Cardiac muscle cell (in vitro differentiated cells and primary cell): ENCODE results near the gene SLC22A15. TPM values are rescaled to one million over a fixed set of nuclear protein-coding genes. Genes with fewer than 3 reads are reported as not detected.

Source experiments
- DNase-seq, 2 donors: peaks; one replicate each; pipeline versions ENCODE4 v3.0.0 to v3.0.0-alpha.2; 2010 to 2017; ENCODE audit warnings: low read depth in 1 of 2, low spot score in 1 of 2
- H3K27ac ChIP-seq: fragments of 200-600 bp; sonication (generic); 2 replicates; pipeline ENCODE4 v1.5.1; 2016
- H3K27me3 ChIP-seq: fragments of 200-600 bp; sonication (generic); 2 replicates; pipeline ENCODE4 v1.6.0; 2016; ENCODE audit warnings: control low read depth
- H3K36me3 ChIP-seq: fragments of 200-600 bp; sonication (generic); 2 replicates; pipeline ENCODE4 v1.5.1; 2016; ENCODE audit warnings: control low read depth
- H3K4me1 ChIP-seq: fragments of 200-600 bp; sonication (generic); 2 replicates; pipeline ENCODE4 v1.8.1; 2017; ENCODE audit warnings: low read depth, mild to moderate bottlenecking, mixed run types
- H3K4me3 ChIP-seq: fragments of 200-600 bp; sonication (generic); 2 replicates; pipeline ENCODE4 v1.5.1; 2016; ENCODE audit warnings: mild to moderate bottlenecking
- H3K9me3 ChIP-seq: fragments of 200-600 bp; sonication (generic); 2 replicates; pipeline ENCODE4 v1.5.1; 2017; ENCODE audit warnings: low read depth, mild to moderate bottlenecking, control low read depth
- polyA plus RNA-seq: library from polyadenylated mRNA; unstranded; fragments of >200 nt; fragmentation: Nextera tagmentation; extraction: Ambion mirVana; gene quantifications from 2 replicates; pipeline ENCODE4 v1.2.1, GENCODE V29; 2016
- total RNA-seq: library from RNA; depleted of rRNA; stranded (reverse); fragments of >200 nt; gene quantifications from 2 replicates; pipeline ENCODE4 v1.2.3, GENCODE V29; 2016
- TF ChIP-seq, protein P1 (sequence below): IDR thresholded peaks from 2 replicates; pipeline ENCODE4 v1.5.1; 2012; ENCODE audit warnings: low read depth, mild to moderate bottlenecking, low read length

The SLC22A15 gene
- total and polyA plus RNA-seq, 2 experiments from 2014 or later, result 2.4 to 2.7 TPM

DNA sequence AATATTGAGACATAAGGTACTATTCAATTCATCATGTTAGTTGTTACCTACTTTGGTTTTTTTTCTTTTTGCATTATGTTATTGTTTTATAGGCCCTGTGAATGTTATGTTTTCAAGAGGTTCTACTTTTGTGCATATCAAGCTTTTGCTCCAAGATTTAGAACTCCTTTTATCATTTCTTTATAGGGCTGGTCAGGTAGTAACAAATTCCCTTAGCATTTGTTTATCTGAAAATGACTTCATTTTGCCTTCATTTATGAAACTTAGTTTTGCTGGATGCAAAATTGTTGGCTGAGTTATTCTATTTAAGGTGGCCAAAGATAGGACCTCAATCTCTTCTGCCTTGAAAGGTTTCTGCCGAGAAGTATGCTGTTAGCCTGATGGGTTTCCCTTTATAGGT is 113.6 kb downstream of the SLC22A15 start:
- Histone ChIP-seq H3K4me1 (no peaks in the 10 kb centered on the region), H3K9me3 (no peaks in the 10 kb centered on the region), H3K27me3 (no peaks in the 10 kb centered on the region), H3K36me3 (no peaks in the 10 kb centered on the region), H3K27ac (no peak overlapping the region), H3K4me3 (no peak overlapping the region)
- TF ChIP-seq, protein P1, sequence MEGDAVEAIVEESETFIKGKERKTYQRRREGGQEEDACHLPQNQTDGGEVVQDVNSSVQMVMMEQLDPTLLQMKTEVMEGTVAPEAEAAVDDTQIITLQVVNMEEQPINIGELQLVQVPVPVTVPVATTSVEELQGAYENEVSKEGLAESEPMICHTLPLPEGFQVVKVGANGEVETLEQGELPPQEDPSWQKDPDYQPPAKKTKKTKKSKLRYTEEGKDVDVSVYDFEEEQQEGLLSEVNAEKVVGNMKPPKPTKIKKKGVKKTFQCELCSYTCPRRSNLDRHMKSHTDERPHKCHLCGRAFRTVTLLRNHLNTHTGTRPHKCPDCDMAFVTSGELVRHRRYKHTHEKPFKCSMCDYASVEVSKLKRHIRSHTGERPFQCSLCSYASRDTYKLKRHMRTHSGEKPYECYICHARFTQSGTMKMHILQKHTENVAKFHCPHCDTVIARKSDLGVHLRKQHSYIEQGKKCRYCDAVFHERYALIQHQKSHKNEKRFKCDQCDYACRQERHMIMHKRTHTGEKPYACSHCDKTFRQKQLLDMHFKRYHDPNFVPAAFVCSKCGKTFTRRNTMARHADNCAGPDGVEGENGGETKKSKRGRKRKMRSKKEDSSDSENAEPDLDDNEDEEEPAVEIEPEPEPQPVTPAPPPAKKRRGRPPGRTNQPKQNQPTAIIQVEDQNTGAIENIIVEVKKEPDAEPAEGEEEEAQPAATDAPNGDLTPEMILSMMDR, result no peak
- DNase-seq, result no peak

DNA sequence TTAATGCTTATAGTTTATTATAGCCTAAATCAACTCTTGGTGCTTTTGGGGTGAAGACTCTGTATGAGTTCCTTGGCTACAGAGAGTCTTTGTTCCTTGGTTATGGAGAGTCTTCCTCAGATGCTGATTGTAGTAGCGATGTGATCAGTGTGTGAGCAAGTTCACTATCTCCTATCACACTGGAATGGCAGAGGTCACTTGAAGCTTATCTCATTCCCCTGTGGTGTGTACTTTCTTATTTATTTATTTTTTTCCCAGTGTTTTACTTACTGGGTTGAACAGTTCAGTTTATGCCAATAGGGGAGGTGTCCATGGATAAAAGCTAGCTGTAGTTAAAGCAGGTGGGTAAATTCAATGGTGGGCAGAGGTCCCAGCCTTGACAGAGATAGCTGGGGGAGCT is 114.8 kb downstream of the SLC22A15 start:
- TF ChIP-seq, protein P1, result no peak
- H3K4me1 ChIP-seq, result no peaks in the 10 kb centered on the region
- no peaks in the 10 kb centered on the region for H3K36me3 ChIP-seq
- H3K9me3 ChIP-seq, result no peaks in the 10 kb centered on the region
- no peak overlapping the region for H3K27ac ChIP-seq
- no peak for DNase-seq
- no peaks in the 10 kb centered on the region for H3K27me3 ChIP-seq
- no peak overlapping the region for H3K4me3 ChIP-seq

DNA sequence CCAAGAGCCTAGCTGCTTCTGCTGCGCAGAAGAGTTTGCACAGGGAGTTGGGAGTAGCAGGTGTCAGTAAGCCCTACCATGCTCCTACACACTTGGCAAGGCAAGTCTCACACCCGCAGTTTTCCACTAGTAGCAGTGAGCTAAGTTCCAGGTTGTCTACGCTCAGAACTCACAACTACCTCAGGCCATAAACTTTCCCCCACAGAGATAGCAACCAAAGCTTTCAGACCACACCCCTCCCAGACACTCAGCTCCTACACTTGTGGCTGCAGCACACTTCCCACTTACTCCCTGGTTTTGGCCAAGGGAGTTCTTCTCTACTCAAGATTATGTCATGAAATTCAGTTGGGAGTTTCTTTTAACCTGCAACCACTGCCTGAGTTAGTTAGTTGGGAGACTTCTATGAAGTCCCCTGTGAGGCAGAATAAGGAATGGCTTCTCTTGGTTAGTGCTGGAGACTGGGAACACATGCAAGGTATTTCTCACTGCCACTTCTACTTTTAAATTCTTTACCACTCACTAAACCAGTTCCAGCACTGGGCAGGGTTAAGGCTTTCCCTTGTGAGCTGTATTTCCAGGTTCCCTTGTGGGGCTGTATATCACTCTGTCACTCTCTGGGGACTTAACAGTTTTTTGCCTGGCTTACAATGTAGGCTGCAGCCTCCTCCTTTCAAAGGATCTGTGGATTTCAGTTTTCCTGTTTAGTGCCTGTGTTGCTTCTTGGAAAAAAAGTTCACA is 116.6 kb downstream of the SLC22A15 start:
- TF ChIP-seq, protein P1, result no peak
- Histone ChIP-seq H3K36me3 (no peaks in the 10 kb centered on the region), H3K27ac (no peak overlapping the region), H3K9me3 (no peaks in the 10 kb centered on the region), H3K4me1 (no peaks in the 10 kb centered on the region), H3K27me3 (no peaks in the 10 kb centered on the region), H3K4me3 (no peak overlapping the region)
- DNase-seq, result no peak

DNA sequence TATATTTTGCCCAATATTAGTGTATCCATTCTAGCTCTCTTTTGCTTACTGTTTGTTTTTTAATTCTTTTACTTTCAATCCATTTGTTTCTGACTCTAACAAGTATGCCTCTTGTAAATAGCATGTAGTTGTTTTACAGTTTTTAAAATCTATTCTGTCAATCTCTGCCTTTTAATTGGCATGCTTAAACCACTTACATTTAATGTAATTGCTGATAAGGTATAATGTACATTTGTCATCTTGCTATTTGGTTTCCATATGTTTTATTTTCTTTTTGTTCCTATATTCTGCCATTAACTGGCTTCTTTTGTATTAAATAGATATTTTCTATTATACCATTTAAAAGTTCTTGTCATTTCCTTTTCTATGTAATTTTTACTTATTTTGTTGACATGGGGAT is 118.7 kb downstream of the SLC22A15 start:
- H3K9me3 ChIP-seq, result no peaks in the 10 kb centered on the region
- no peak for DNase-seq
- H3K27ac ChIP-seq, result no peak overlapping the region
- no peak overlapping the region for H3K4me3 ChIP-seq
- no peaks in the 10 kb centered on the region for H3K4me1 ChIP-seq
- TF ChIP-seq, protein P1, result no peak
- H3K36me3 ChIP-seq, result no peaks in the 10 kb centered on the region
- H3K27me3 ChIP-seq, result no peaks in the 10 kb centered on the region

DNA sequence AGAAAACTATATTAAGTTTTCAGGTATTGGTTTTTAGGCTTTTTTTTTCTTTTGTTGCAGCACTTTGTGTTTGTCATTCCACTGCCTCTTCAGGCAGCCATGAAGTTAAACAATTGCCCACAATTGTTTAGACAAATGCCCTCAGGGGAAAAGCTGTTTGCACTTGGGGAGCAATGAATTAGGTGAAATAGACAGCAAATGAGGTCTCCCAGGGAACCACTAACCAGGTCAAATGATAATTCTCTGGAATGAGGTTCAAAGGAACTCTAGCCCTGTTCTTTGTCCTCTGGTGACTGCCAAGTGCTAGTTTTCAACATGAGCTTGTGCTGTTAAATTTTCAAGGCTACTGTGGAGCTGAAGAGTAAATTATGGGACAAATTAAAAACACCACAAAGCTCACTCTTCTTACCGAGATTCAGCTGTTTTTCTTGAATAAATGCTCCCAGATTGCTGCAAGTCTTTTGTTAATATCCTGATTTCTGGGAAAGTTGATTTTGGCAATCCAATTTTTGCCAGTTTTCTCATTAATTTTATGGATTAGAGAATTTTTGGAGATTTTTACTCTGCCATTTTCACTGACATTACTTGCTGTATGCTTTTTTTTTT is 119.8 kb downstream of the SLC22A15 start:
- Histone ChIP-seq H3K4me3 (no peak overlapping the region), H3K27ac (no peak overlapping the region), H3K9me3 (no peaks in the 10 kb centered on the region)

More for the DNA sequence above, 119.8 kb downstream of the SLC22A15 start:
- Histone ChIP-seq H3K4me1 (no peaks in the 10 kb centered on the region), H3K27me3 (no peaks in the 10 kb centered on the region), H3K36me3 (no peaks in the 10 kb centered on the region)
- no peak for DNase-seq
- TF ChIP-seq, protein P1, result no peak
